ENCODE measurements around the gene TMEM37.

TMEM37 gene

DNA sequence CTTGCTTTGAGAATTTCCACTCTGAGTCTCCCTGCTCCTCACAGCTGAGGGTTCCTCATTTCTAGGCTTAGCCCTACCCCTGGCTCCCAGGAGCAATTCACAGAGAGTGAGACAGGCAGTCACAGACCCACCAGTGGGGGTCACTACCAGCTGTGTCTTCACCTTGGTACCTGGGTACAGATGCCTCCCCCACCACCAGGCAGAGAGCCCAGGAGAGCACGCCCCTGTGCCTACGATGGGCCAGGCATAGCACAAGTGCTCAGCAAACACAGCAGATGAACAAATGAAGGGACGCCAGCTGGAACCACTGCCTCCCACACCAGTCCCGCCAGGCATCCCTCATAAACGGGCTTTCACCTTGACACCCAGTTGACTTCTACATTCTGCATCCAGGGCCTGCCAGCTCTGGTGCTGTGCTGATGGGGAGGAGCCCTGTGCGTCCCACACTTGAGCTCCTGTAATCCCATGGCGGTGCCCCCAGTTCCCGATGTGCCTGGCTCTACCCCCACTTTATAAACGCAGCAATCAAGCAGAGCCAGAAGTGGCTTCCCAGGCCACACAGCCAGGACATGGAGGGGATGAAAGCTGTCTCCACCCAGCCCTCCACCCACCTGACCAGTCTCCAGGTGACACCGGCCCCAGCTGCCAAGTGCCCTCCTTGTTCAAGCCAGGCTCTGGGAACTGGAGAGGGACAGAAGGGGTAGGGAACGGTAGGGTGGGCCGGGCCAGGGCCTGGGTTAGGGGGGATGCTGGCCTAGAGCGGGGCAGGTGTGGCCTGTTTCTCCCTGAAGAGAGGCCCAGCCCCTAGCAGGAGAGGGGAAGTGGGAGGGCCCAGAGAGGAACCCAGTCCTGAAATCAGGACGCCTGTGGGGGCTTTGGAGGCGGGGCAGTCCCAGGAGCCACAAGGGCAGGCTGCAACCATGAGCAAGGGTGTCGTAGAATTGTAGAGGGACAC lies 50.1 kb downstream of the TMEM37 start:
- DNase-seq, result no peak

DNA sequence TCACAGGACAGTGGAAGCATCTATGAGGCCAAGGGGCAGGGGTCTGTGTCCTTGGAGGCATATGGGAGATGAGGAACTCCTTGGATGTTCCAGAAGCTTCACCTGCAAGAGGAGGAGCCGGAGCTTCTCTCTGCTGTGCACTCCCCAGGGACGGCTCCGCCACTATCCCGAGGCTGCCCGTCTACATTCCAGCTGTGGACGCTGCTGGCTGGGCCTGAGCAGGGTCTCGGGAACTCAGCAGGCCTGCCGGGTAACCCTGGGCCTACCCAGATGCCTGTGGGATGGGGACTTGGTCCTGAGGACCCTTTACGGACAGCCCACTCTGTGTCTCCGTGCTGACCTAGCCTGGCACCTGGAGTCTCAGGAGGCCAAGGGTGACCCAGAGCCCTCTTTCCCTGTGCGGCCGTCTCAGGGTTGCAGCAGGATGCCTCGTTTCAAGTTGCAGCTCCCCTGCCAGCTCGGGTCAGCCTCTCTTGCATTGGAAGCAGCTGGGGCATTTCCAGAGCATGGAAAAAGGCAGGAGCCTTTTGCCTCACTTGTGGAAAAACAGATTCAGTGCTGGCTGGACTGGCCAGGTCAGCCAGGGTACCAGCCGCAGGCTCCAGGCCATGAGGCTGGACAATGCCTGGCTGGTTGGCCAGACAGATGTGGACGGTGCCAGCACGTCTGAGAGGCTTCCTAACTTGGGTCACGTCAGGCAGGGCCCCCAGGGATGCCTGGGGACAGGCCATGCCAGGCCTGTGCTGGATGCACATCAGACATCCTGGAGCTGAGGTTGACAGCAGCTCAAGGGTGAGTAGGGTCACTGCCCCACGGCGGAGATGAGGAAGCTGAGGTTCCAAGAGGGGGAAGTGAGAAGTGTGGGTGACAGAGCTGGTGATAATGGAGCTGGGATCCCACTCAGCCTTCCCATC lies 51.1 kb downstream of the TMEM37 start:
- DNase-seq, result no peak

DNA sequence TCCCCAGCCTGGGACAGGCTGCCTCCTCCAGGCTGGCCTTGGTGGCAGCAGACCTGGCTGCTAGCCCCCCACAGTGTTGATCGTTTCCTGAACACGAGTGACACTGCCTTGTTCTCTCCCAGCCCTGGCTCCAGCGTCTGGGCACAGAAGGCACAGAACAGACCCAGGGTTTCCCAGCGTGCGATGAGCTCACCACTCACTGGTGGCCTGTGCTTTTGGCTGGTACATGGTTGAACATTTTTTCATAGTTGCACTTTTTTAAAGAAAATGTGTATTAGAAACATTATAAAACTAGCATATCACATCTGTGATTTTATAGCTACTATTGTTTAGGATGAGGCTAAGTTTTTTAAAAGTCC lies 51.7 kb downstream of the TMEM37 start:
- no peak for DNase-seq

- DNase-seq, result no peak
Observed at GRCh38 chr2:119483896-119484718, 52.5 kb downstream of the TMEM37 start.

- no peak for DNase-seq
Observed at GRCh38 chr2:119484834-119485233, 53.2 kb downstream of the TMEM37 start.

- DNase-seq, result no peak
Observed at GRCh38 chr2:119485336-119486110, 53.9 kb downstream of the TMEM37 start.

DNA sequence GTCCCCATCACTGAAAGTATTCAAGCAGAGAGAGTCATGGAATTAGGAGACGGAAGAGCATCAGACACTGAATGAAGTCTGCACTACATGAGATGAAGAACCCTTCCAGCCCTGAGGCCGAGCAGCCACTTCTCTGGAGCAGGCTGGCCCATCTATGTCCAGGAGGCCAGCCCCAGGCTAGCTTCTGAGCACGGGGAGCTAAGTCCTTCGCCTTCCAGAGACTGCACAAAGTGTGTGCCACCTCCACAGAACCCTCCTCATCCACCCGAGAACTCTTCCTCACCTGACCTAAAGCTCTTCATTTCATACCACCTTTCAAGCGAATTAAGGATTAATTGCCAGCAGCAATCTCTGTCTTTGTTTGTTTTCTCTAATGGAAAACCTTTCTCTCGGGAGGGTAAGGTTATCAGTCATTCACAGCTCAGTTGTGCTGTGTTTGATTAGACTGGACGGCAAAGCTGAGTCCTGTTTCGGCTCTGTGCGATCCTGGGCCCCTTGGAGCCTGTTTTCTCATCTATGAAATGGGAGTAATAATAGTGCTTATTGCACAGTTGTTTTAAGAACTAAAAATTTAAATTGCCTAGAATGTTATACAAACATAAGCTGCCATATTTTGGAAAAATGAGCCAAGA lies 54.7 kb downstream of the TMEM37 start:
- DNase-seq, result no peak

GRCh38 chr2:119486886-119487285 lies 55.2 kb downstream of the TMEM37 start:
- DNase-seq, result no peak

DNA sequence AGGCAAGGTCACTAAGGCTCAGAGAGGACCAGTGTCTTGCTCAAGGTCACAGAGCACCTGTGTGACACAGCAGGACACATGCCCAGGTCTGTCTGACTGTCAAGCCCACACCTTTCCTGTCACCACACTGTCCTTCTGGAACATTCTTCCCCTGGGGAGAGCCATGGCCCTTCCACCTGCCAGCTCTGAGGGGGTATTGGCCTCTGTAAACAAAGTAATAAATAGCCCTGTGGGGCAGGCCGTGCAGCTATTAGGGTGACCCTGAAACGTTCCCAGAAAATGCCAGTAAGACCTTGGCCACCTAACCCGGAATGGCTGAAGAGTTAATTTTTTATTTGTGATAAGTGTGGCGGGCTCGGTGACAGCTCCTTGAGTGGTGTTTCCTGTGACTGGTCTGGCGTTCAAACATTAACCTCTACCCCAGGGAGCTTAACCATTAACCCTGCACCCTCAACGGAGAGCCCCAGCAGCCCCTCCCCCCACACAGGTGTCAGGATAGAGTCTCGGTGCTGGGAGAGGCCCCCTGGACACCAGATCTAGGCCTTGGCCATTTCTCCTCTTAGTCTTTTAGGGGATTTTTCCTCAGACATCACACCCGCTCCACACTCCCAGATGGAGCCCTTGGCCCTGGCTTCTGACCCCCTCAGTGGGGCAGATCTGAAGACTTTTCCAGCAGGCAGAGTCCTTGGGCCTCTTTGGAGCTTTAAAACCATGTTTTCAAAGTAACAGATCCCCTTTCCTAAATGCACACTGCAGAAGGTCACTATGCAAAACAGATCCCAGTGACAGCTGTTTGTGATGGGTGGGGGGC lies 56.0 kb downstream of the TMEM37 start:
- DNase-seq, result no peak

Data from eye (tissue), 1 donor.